Esophagus (tissue), 2 donors: Measurements from ENCODE around the gene ICE2. TPM values are rescaled to one million over a fixed set of nuclear protein-coding genes. Genes with fewer than 3 reads are reported as not detected.

ENCODE experiments used
- H3K27ac ChIP-seq, 2 donors: one replicate each; pipeline ENCODE4 v1.5.1; 2013; ENCODE audit warnings: low read depth in 2 of 2, mild to moderate bottlenecking in 2 of 2, inconsistent platforms in 1 of 2, low read length in 1 of 2, moderate library complexity in 1 of 2
- H3K27me3 ChIP-seq, 2 donors: one replicate each; pipeline ENCODE4 v1.6.1; 2013; ENCODE audit warnings: low read length in 2 of 2, control low read depth in 1 of 2, mild to moderate bottlenecking in 1 of 2; ENCODE audit not compliant: insufficient read depth in 2 of 2, control insufficient read depth in 1 of 2
- H3K36me3 ChIP-seq, 2 donors: one replicate each; pipeline ENCODE4 v1.6.1; 2013; ENCODE audit warnings: low read length in 1 of 2; ENCODE audit not compliant: control insufficient read depth in 2 of 2, insufficient read depth in 2 of 2
- H3K4me1 ChIP-seq, 2 donors: one replicate each; pipeline ENCODE4 v1.6.1; 2013; ENCODE audit warnings: low read length in 1 of 2; ENCODE audit not compliant: control insufficient read depth in 2 of 2, insufficient read depth in 2 of 2
- H3K4me3 ChIP-seq, 2 donors: one replicate each; pipeline ENCODE4 v1.5.1; 2013; ENCODE audit warnings: low read length in 2 of 2, mild to moderate bottlenecking in 2 of 2, low read depth in 1 of 2, moderate library complexity in 1 of 2
- H3K9me3 ChIP-seq, 2 donors: one replicate each; pipeline ENCODE4 v1.6.1; 2013; ENCODE audit warnings: mild to moderate bottlenecking in 2 of 2, low read depth in 1 of 2, low read length in 1 of 2, moderate library complexity in 1 of 2; ENCODE audit not compliant: control insufficient read depth in 2 of 2, insufficient read depth in 1 of 2
- WGBS, 2 donors: extraction: QIAGEN DNeasy Blood & Tissue Kit; methylation state at CpG; one replicate each; pipeline ENCODE4 v1.1.7; 2013; 5-methylcytosine and 5-hydroxymethylcytosine counted together
- polyA plus RNA-seq, 2 donors: library from polyadenylated mRNA; stranded (reverse); fragments of 200-250 nt; gene quantifications; one replicate each; pipeline ENCODE4 v1.2.3, GENCODE V29; 2013
- donor health status: healthy with polysubstance abuse.
- donor health status: Bipolar disorder and iron deficiency.

The ICE2 gene
- polyA plus RNA-seq, 2 donors: 8.9 to 9.0 TPM

DNA sequence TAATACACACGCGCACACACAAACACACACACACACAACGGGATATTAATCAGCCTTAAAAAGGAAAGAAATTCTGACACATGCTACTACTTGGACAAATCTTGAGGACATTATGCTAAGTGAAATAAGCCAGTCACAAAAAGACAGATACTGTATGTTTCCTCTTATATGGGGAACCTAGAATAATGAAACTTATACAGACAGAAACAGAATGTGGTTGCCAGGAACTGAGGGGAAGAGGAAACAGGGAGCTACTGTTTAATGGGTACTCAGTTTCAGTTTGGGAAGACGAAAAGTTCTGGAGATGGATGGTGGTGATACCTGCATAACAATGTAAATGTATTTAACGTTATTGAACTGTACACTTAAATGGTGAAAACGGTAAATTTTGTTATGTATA lies 20.2 kb downstream of the ICE2 start:
- Histone ChIP-seq H3K4me3 (no peak overlapping the region), H3K4me1 (no peaks in the 10 kb centered on the region), H3K9me3 (no peaks in the 10 kb centered on the region), H3K27me3 (no peaks in the 10 kb centered on the region), H3K27ac (no peak overlapping the region), H3K36me3 (peaks cover 0 to 3% of the 10 kb centered on the region in 2 donors)
- 90 to 92% methylated on average over 6 of the region's 6 CpGs for WGBS, 2 donors

DNA sequence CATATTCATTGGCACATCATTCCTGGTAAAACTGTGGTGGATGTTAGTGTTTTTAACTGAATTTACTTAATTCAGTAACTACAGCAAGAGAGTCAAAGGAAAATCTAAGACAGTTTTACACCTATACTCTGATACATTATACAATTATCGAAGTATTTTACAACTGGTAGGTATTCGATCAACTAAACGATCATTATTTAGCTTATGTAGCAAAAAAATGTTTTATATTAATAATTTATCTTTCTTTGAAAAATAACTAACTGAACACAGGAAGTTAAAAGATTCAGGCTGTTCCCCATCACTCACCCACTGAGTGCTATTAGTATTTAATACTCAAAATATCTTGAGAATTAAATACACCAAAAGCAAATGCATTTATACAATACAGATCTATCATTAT lies 21.0 kb downstream of the ICE2 start:
- Histone ChIP-seq H3K27ac (no peak overlapping the region), H3K27me3 (no peaks in the 10 kb centered on the region), H3K4me3 (no peak overlapping the region), H3K4me1 (no peaks in the 10 kb centered on the region), H3K36me3 (peaks cover 0 to 3% of the 10 kb centered on the region in 2 donors), H3K9me3 (no peaks in the 10 kb centered on the region)
- WGBS, 2 donors: 92 to 93% methylated on average over 3 of the region's 3 CpGs

DNA sequence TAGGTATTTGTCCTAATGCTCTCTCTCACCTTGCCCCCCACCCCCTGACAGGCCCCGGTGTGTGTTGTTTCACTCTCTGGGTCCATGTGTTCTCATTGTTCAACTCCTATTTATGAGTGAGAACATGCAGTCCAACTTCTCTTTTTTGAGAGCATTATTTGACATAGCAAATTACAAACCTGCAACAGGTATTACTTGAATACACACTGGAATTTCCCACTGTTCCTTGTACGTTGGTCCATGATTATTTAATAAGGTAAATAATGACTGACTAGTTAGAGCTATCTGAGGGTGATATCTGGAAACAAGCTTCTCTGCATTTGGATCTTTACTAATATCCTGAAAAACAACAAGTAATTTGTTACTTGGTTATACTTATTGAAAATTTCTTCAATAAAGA lies 24.1 kb downstream of the ICE2 start:
- H3K4me3 ChIP-seq: no peak overlapping the region
- peaks cover 0 to 3% of the 10 kb centered on the region in 2 donors for H3K36me3 ChIP-seq
- no peaks in the 10 kb centered on the region for H3K27me3 ChIP-seq
- no peaks in the 10 kb centered on the region for H3K9me3 ChIP-seq
- 77 to 78% methylated on average over 2 of the region's 2 CpGs for WGBS, 2 donors
- no peak overlapping the region for H3K27ac ChIP-seq
- no peaks in the 10 kb centered on the region for H3K4me1 ChIP-seq

DNA sequence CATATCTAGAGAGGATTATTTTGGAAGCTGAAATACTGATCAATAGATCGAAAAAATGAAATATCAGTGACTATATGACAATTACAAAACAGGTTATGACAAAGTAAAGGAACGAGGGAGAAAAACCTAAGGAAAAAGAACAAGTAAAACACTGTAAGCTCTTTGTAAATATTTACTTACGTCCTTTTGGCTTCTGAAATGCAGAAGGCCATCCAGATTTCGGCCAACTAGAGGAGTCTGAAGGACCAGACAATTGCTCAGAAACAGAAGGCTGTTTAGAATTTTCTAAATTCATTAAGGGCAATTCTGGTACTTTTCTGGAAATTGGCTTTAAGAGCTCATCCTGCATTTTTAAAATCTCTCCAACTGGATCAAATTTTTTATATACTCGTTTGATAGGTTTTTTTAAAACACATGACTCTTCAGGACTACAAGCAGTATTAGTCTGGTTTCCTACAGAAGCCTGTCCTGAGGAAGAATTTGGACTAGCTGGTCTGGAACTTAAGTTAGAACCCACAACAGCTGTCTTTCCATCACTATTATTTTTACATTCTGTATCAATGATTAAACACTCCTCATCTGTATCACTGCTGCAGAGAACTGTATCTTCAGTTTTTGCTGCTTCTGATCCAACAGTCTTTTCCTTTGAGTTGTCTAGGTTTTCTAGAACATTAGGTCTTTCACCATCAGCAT lies 30.1 kb downstream of the ICE2 start:
- Histone ChIP-seq H3K9me3 (no peaks in the 10 kb centered on the region), H3K27me3 (no peaks in the 10 kb centered on the region), H3K4me1 (no peaks in the 10 kb centered on the region), H3K27ac (no peak overlapping the region), H3K4me3 (no peak overlapping the region), H3K36me3 (no peaks in the 10 kb centered on the region)
- WGBS, 2 donors: 54 to 58% methylated on average over 5 of the region's 5 CpGs

DNA sequence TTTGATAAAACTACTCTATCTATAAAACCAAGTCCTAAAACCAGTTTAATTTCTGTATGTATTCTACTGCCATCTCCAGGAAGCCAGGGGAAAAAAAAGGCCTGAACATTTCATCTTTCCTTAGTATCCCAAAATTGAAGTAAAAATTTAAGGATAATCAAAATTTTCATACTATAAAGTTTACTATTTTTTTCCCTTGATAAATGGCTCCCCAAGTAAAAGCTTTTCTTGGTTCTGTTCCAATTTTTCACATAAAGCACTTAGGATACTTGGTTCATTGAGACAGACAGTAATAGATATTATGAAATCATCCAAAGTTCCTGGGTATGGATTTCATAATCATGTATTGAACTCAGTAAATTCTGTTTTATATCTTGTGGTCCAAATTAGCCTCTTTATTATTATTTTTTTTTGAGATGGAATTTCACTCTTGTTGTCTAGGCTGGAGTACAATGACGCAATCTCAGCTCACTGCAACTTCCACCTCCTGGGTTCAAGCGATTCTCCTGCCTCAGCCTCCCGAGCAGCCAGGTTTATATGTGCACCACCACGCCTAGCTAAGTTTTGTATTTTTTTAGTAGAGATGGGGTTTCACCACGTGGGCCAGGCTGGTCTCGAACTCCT lies 34.5 kb downstream of the ICE2 start:
- no peaks in the 10 kb centered on the region for H3K4me1 ChIP-seq
- H3K4me3 ChIP-seq: no peak overlapping the region
- H3K27ac ChIP-seq: no peak overlapping the region
- H3K36me3 ChIP-seq: no peaks in the 10 kb centered on the region
- WGBS, 2 donors: 85 to 90% methylated on average over 6 of the region's 6 CpGs
- H3K9me3 ChIP-seq: no peaks in the 10 kb centered on the region
- H3K27me3 ChIP-seq: no peaks in the 10 kb centered on the region

DNA sequence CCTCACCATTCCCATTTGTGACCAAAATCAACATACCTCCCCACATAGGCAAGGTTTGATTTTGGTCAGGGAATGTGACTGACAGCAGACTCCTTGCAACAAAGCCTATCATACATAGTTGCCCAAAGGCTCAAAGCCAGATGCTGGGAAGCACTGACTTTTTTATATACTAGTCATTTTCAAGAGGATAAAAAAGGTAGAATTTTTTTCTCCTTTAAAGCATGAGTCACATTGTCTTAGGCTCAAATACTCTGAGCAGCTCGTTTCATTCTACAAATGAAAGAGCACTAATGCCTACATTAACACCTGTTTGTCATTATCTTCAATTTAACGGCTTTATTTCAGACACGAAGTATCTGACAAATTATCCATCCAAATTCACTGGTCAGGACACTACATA lies 36.2 kb downstream of the ICE2 start:
- Histone ChIP-seq H3K4me3 (no peak overlapping the region), H3K36me3 (no peaks in the 10 kb centered on the region), H3K27ac (no peak overlapping the region), H3K27me3 (no peaks in the 10 kb centered on the region), H3K4me1 (no peaks in the 10 kb centered on the region), H3K9me3 (no peaks in the 10 kb centered on the region)
- 72 to 75% methylated on average over 3 of the region's 3 CpGs for WGBS, 2 donors

DNA sequence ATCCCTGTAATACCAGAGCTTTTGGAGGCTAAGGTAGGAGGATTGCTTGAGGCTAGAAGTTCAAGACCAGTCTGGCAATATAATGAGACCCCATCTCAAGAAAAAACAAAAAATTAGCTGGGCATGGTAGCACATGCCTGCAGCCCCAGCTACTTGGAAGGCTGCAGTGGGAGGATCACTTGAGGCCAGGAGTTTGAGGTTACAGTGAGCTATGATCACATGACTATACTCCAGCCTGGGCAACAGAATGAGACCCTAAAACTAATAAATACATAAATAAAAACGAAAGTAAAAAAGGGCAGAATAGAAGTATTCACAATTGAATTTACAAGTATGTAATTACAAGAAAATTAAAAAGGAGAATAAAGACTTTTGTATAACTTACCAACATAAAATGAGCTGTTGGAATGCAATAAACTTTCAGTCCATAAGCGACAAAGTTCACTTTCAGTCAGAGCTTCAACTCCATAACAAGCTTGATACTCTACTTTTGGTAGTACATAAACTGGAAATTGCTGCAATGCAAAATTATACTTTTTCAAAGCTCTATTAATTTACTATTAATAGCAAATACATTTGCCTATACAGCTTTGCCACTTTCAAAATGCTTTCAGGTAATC lies 36.8 kb downstream of the ICE2 start:
- no peaks in the 10 kb centered on the region for H3K36me3 ChIP-seq
- no peak overlapping the region for H3K27ac ChIP-seq
- no peak overlapping the region for H3K4me3 ChIP-seq
- no peaks in the 10 kb centered on the region for H3K27me3 ChIP-seq
- no peaks in the 10 kb centered on the region for H3K4me1 ChIP-seq
- H3K9me3 ChIP-seq: no peaks in the 10 kb centered on the region
- 89 to 92% methylated on average over 2 of the region's 2 CpGs for WGBS, 2 donors

DNA sequence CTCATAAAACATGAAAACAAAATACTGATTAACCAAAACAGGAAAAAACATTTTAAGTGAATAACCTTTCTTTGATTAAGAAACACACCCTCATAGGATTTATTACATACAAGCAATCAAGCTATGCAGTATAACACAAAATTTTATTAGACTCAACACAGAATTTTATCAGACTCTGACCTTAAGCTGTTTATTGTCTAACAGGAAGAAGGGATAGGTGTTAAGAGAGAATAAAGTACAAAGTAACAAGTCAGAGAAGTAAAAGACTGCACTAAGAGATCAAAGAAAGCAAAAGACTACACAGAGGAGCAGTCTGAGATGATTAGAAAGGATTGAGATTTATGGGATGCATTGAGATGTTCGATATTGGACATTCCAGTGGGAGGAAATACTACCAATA lies 37.6 kb downstream of the ICE2 start:
- 72 to 78% methylated on average over 1 of the region's 1 CpG for WGBS, 2 donors
- no peaks in the 10 kb centered on the region for H3K36me3 ChIP-seq
- H3K4me1 ChIP-seq: no peaks in the 10 kb centered on the region
- no peaks in the 10 kb centered on the region for H3K27me3 ChIP-seq
- no peak overlapping the region for H3K4me3 ChIP-seq
- H3K27ac ChIP-seq: no peak overlapping the region
- H3K9me3 ChIP-seq: no peaks in the 10 kb centered on the region

DNA sequence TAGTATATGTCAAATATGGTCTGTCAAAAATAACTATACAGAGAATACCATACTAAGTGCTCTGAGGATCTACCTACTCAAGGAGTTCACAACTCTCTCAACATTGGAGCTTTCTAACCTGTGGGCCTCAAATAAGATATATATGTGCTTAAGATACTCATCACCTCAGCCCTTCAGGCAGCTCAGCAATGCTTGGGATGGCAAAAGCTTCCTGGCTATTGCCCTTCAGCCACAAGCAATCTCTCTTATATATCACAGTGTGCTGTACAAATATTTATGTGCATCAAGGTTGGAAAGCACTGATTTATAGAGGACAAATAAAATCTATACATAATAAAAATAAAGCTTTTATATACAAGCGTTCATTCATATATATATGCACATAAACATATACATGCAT lies 40.3 kb downstream of the ICE2 start:
- H3K27me3 ChIP-seq: no peaks in the 10 kb centered on the region
- no peak overlapping the region for H3K27ac ChIP-seq
- H3K4me1 ChIP-seq: no peaks in the 10 kb centered on the region
- H3K36me3 ChIP-seq: peaks cover 0 to 4% of the 10 kb centered on the region in 2 donors
- 96 to 98% methylated on average over 1 of the region's 1 CpG for WGBS, 2 donors
- H3K4me3 ChIP-seq: no peak overlapping the region
- no peaks in the 10 kb centered on the region for H3K9me3 ChIP-seq

DNA sequence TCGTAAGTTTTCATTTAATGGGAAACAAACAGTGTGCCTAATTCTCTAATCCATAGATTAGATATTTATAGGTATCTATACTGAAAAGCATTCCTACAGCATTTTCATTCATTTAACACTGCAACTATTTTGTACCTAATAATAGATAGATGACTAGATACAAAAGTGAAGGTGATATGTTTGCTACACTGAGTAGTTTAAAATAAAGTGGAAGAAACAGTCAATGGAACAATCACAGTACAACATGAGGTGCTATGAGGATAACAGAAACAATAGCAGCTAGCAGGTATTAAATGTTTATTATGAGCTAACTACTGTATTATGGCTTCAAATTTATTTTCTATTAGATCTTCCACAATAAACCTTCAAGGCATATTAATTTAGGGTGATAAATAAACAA lies 50.0 kb downstream of the ICE2 start:
- peaks cover 3 to 4% of the 10 kb centered on the region in 2 donors for H3K36me3 ChIP-seq
- WGBS, 2 donors: 93 to 99% methylated on average over 1 of the region's 1 CpG

More for the DNA sequence above, 50.0 kb downstream of the ICE2 start:
- Histone ChIP-seq H3K4me3 (no peak overlapping the region), H3K27ac (no peak overlapping the region), H3K27me3 (no peaks in the 10 kb centered on the region), H3K9me3 (no peaks in the 10 kb centered on the region), H3K4me1 (no peaks in the 10 kb centered on the region)
